HG03565 (cell line): ENCODE results near the gene EGFL7.
"Not testable (repeated sequence)": the region's sequence is repeated elsewhere in the genome, so short reads cannot be mapped to it uniquely, and the experiment has no call there.

ENCODE experiments used
- ATAC-seq: cut with Tn5 transposase; IDR thresholded peaks from one replicate; pipeline ENCODE4 v1.9.1; 2021; ENCODE audit warnings: mild to moderate bottlenecking, moderate library complexity; ENCODE audit not compliant: unreplicated experiment

The EGFL7 gene

GRCh38 chr9:136695955-136696354 is 33.2 kb downstream of the EGFL7 start:
- no peak for ATAC-seq

- ATAC-seq, result no peak
Observed at GRCh38 chr9:136696502-136696901, 33.8 kb downstream of the EGFL7 start.

- no peak for ATAC-seq
Observed at GRCh38 chr9:136697146-136697820, 34.6 kb downstream of the EGFL7 start.

GRCh38 chr9:136697821-136698526 is 35.3 kb downstream of the EGFL7 start:
- ATAC-seq, result no peak

GRCh38 chr9:136698635-136699246 is 36.0 kb downstream of the EGFL7 start:
- no peak for ATAC-seq

- ATAC-seq, result no peak
Observed at GRCh38 chr9:136700304-136700703, 37.6 kb downstream of the EGFL7 start.

- ATAC-seq, result no peak
Observed at GRCh38 chr9:136700959-136701667, 38.4 kb downstream of the EGFL7 start.

- ATAC-seq, result no peak
Observed at GRCh38 chr9:136701668-136702053, 38.9 kb downstream of the EGFL7 start.

GRCh38 chr9:136703276-136703860 is 40.7 kb downstream of the EGFL7 start:
- ATAC-seq, result no peak

- ATAC-seq, result not testable (repeated sequence)
Observed at GRCh38 chr9:136704741-136705140, 42.0 kb downstream of the EGFL7 start.

- no peak for ATAC-seq
Observed at GRCh38 chr9:136705564-136705963, 42.8 kb downstream of the EGFL7 start.

- ATAC-seq, result no peak
Observed at GRCh38 chr9:136707011-136707410, 44.3 kb downstream of the EGFL7 start.

- ATAC-seq, result no peak
Observed at GRCh38 chr9:136707849-136708517, 45.3 kb downstream of the EGFL7 start.

- no peak for ATAC-seq
Observed at GRCh38 chr9:136709454-136710109, 46.9 kb downstream of the EGFL7 start.

GRCh38 chr9:136710543-136710942 is 47.8 kb downstream of the EGFL7 start:
- ATAC-seq, result no peak

- not testable (repeated sequence) for ATAC-seq
Observed at GRCh38 chr9:136711219-136711648, 48.5 kb downstream of the EGFL7 start.

GRCh38 chr9:136711751-136712689 is 49.3 kb downstream of the EGFL7 start, which contains the start of gene DIPK1B:
TSS of gene DIPK1B (plus strand) at chr9:136712572. CDS start at chr9:136712666, 94 bp downstream.
- ATAC-seq, result no peak

GRCh38 chr9:136712690-136713544 is 50.2 kb downstream of the EGFL7 start:
- no peak for ATAC-seq
